ENCODE measurements around the gene KIAA0586. TPM values are rescaled to one million over a fixed set of nuclear protein-coding genes. Genes with fewer than 3 reads are reported as not detected.
A peak's percentile ranks its signal among the peaks of the same experiment; 100 is the strongest.
"Not testable (repeated sequence)": the region's sequence is repeated elsewhere in the genome, so short reads cannot be mapped to it uniquely, and the experiment has no call there.

The KIAA0586 gene
- total and polyA plus RNA-seq, 4 donors = 17.1 to 23.5 (median 20.2) TPM

- H3K27ac ChIP-seq (ENCODE audit: low read depth, low read length) = no peak overlapping the region
- H3K9me3 ChIP-seq (ENCODE audit: control insufficient read depth, insufficient read depth, low read length) = no peaks in the 10 kb centered on the region
- no peaks in the 10 kb centered on the region for H3K4me1 ChIP-seq (ENCODE audit: control insufficient read depth, insufficient read depth, low read length)
- H3K36me3 ChIP-seq (ENCODE audit: control insufficient read depth, insufficient read depth, low read length) = peaks cover 7% of the 10 kb centered on the region
- H3K4me3 ChIP-seq (ENCODE audit: low read depth, low read length) = no peak overlapping the region
- no peaks in the 10 kb centered on the region for H3K27me3 ChIP-seq (ENCODE audit: control insufficient read depth, insufficient read depth, low read length)
- WGBS (ENCODE audit: insufficient coverage) = 100% methylated on average over 1 of the region's 1 CpG
- no peak for DNase-seq (ENCODE audit: low read depth in 4 of 6, low spot score in 6 of 6)
These were observed 52.5 kb downstream of the KIAA0586 start for GRCh38 chr14:58479975-58480374.

- Histone ChIP-seq H3K4me3 (ENCODE audit: low read depth, low read length) (no peak overlapping the region), H3K9me3 (ENCODE audit: control insufficient read depth, insufficient read depth, low read length) (no peaks in the 10 kb centered on the region), H3K27me3 (ENCODE audit: control insufficient read depth, insufficient read depth, low read length) (no peaks in the 10 kb centered on the region), H3K36me3 (ENCODE audit: control insufficient read depth, insufficient read depth, low read length) (peaks cover 4% of the 10 kb centered on the region), H3K27ac (ENCODE audit: low read depth, low read length) (no peak overlapping the region), H3K4me1 (ENCODE audit: control insufficient read depth, insufficient read depth, low read length) (no peaks in the 10 kb centered on the region)
- no peak for DNase-seq (ENCODE audit: low read depth in 4 of 6, low spot score in 6 of 6)
- WGBS (ENCODE audit: insufficient coverage) = no CpG with 5 or more reads among the region's 1 CpG
These were observed 56.7 kb downstream of the KIAA0586 start for GRCh38 chr14:58484176-58484575.

- Histone ChIP-seq H3K36me3 (ENCODE audit: control insufficient read depth, insufficient read depth, low read length) (peaks cover 4% of the 10 kb centered on the region), H3K4me3 (ENCODE audit: low read depth, low read length) (no peak overlapping the region), H3K4me1 (ENCODE audit: control insufficient read depth, insufficient read depth, low read length) (no peaks in the 10 kb centered on the region), H3K27ac (ENCODE audit: low read depth, low read length) (no peak overlapping the region), H3K27me3 (ENCODE audit: control insufficient read depth, insufficient read depth, low read length) (no peaks in the 10 kb centered on the region), H3K9me3 (ENCODE audit: control insufficient read depth, insufficient read depth, low read length) (no peaks in the 10 kb centered on the region)
- no peak for DNase-seq (ENCODE audit: low read depth in 4 of 6, low spot score in 6 of 6)
- WGBS (ENCODE audit: insufficient coverage) = no CpG with 5 or more reads among the region's 1 CpG
These were observed 61.0 kb downstream of the KIAA0586 start for GRCh38 chr14:58488550-58488949.

- H3K9me3 ChIP-seq (ENCODE audit: control insufficient read depth, insufficient read depth, low read length) = no peaks in the 10 kb centered on the region
- no peaks in the 10 kb centered on the region for H3K4me1 ChIP-seq (ENCODE audit: control insufficient read depth, insufficient read depth, low read length)
- H3K27me3 ChIP-seq (ENCODE audit: control insufficient read depth, insufficient read depth, low read length) = no peaks in the 10 kb centered on the region
- H3K36me3 ChIP-seq (ENCODE audit: control insufficient read depth, insufficient read depth, low read length) = peaks cover 4% of the 10 kb centered on the region
- H3K4me3 ChIP-seq (ENCODE audit: low read depth, low read length) = no peak overlapping the region
- WGBS (ENCODE audit: insufficient coverage) = 100% methylated on average over 1 of the region's 1 CpG
- H3K27ac ChIP-seq (ENCODE audit: low read depth, low read length) = no peak overlapping the region
- DNase-seq (ENCODE audit: low read depth in 4 of 6, low spot score in 6 of 6) = no peak
These were observed 64.1 kb downstream of the KIAA0586 start for GRCh38 chr14:58491593-58491992.

GRCh38 chr14:58492044-58492443 lies 64.5 kb downstream of the KIAA0586 start:
- DNase-seq (ENCODE audit: low read depth in 4 of 6, low spot score in 6 of 6) = no peak
- Histone ChIP-seq H3K27me3 (ENCODE audit: control insufficient read depth, insufficient read depth, low read length) (no peaks in the 10 kb centered on the region), H3K4me1 (ENCODE audit: control insufficient read depth, insufficient read depth, low read length) (no peaks in the 10 kb centered on the region), H3K36me3 (ENCODE audit: control insufficient read depth, insufficient read depth, low read length) (peaks cover 4% of the 10 kb centered on the region), H3K4me3 (ENCODE audit: low read depth, low read length) (no peak overlapping the region), H3K27ac (ENCODE audit: low read depth, low read length) (no peak overlapping the region), H3K9me3 (ENCODE audit: control insufficient read depth, insufficient read depth, low read length) (no peaks in the 10 kb centered on the region)
- no CpG with 5 or more reads among the region's 1 CpG for WGBS (ENCODE audit: insufficient coverage)

- WGBS (ENCODE audit: insufficient coverage) = no CpG with 5 or more reads among the region's 3 CpGs
These were observed 73.8 kb downstream of the KIAA0586 start for GRCh38 chr14:58501214-58501816.

GRCh38 chr14:58513272-58513671 lies 85.8 kb downstream of the KIAA0586 start:
- no peak overlapping the region for H3K4me3 ChIP-seq (ENCODE audit: low read depth, low read length)
- H3K4me1 ChIP-seq (ENCODE audit: control insufficient read depth, insufficient read depth, low read length) = no peaks in the 10 kb centered on the region
- H3K9me3 ChIP-seq (ENCODE audit: control insufficient read depth, insufficient read depth, low read length) = no peaks in the 10 kb centered on the region
- no peak overlapping the region for H3K27ac ChIP-seq (ENCODE audit: low read depth, low read length)
- peaks cover 2% of the 10 kb centered on the region for H3K36me3 ChIP-seq (ENCODE audit: control insufficient read depth, insufficient read depth, low read length)
- no CpG with 5 or more reads among the region's 3 CpGs for WGBS (ENCODE audit: insufficient coverage)
- no peak for DNase-seq (ENCODE audit: low read depth in 4 of 6, low spot score in 6 of 6)
- H3K27me3 ChIP-seq (ENCODE audit: control insufficient read depth, insufficient read depth, low read length) = no peaks in the 10 kb centered on the region

More at GRCh38 chr14:58501214-58501816, 73.8 kb downstream of the KIAA0586 start:
- Histone ChIP-seq H3K36me3 (ENCODE audit: control insufficient read depth, insufficient read depth, low read length) (peaks cover 4% of the 10 kb centered on the region), H3K27ac (ENCODE audit: low read depth, low read length) (no peak overlapping the region), H3K27me3 (ENCODE audit: control insufficient read depth, insufficient read depth, low read length) (no peaks in the 10 kb centered on the region), H3K4me1 (ENCODE audit: control insufficient read depth, insufficient read depth, low read length) (no peaks in the 10 kb centered on the region), H3K4me3 (ENCODE audit: low read depth, low read length) (no peak overlapping the region), H3K9me3 (ENCODE audit: control insufficient read depth, insufficient read depth, low read length) (no peaks in the 10 kb centered on the region)
- DNase-seq (ENCODE audit: low read depth in 4 of 6, low spot score in 6 of 6) = peak; percentile 21 to 91 (median 45)

GRCh38 chr14:58517592-58517991 lies 90.1 kb downstream of the KIAA0586 start:
- DNase-seq (ENCODE audit: low read depth in 4 of 6, low spot score in 6 of 6) = no peak

GRCh38 chr14:58525691-58526090 lies 98.2 kb downstream of the KIAA0586 start:
- H3K27me3 ChIP-seq (ENCODE audit: control insufficient read depth, insufficient read depth, low read length); H3K4me1 ChIP-seq (ENCODE audit: control insufficient read depth, insufficient read depth, low read length); DNase-seq (ENCODE audit: low read depth in 4 of 6, low spot score in 6 of 6); H3K36me3 ChIP-seq (ENCODE audit: control insufficient read depth, insufficient read depth, low read length); H3K4me3 ChIP-seq (ENCODE audit: low read depth, low read length); H3K27ac ChIP-seq (ENCODE audit: low read depth, low read length); H3K9me3 ChIP-seq (ENCODE audit: control insufficient read depth, insufficient read depth, low read length): not testable (repeated sequence)
- over 99% methylated on average over 10 of the region's 10 CpGs for WGBS (ENCODE audit: insufficient coverage)

More at GRCh38 chr14:58517592-58517991, 90.1 kb downstream of the KIAA0586 start:
- H3K9me3 ChIP-seq (ENCODE audit: control insufficient read depth, insufficient read depth, low read length) = no peaks in the 10 kb centered on the region
- H3K36me3 ChIP-seq (ENCODE audit: control insufficient read depth, insufficient read depth, low read length) = no peaks in the 10 kb centered on the region
- H3K4me3 ChIP-seq (ENCODE audit: low read depth, low read length) = no peak overlapping the region
- H3K4me1 ChIP-seq (ENCODE audit: control insufficient read depth, insufficient read depth, low read length) = no peaks in the 10 kb centered on the region
- H3K27me3 ChIP-seq (ENCODE audit: control insufficient read depth, insufficient read depth, low read length) = no peaks in the 10 kb centered on the region
- no peak overlapping the region for H3K27ac ChIP-seq (ENCODE audit: low read depth, low read length)
- no CpG with 5 or more reads among the region's 1 CpG for WGBS (ENCODE audit: insufficient coverage)

GRCh38 chr14:58533446-58533845 lies 105.9 kb downstream of the KIAA0586 start:
- Histone ChIP-seq H3K27me3 (ENCODE audit: control insufficient read depth, insufficient read depth, low read length) (no peaks in the 10 kb centered on the region), H3K4me1 (ENCODE audit: control insufficient read depth, insufficient read depth, low read length) (peaks cover 4% of the 10 kb centered on the region), H3K36me3 (ENCODE audit: control insufficient read depth, insufficient read depth, low read length) (no peaks in the 10 kb centered on the region), H3K4me3 (ENCODE audit: low read depth, low read length) (no peak overlapping the region), H3K27ac (ENCODE audit: low read depth, low read length) (peak overlapping the region; percentile 35), H3K9me3 (ENCODE audit: control insufficient read depth, insufficient read depth, low read length) (no peaks in the 10 kb centered on the region)
- peak in 4 of 6 donors; percentile 15 to 62 (median 37) for DNase-seq (ENCODE audit: low read depth in 4 of 6, low spot score in 6 of 6)
- WGBS (ENCODE audit: insufficient coverage) = 37% methylated on average over 2 of the region's 5 CpGs
